HL-60 (cell line): ENCODE measurements around the gene STXBP5.

ENCODE experiments used
- GABPA ChIP-seq: IDR thresholded peaks from 2 replicates; pipeline ENCODE4 v1.6.1; 2012; ENCODE audit warnings: low read depth
- TF ChIP-seq, protein P1 (sequence below): IDR thresholded peaks from one replicate; pipeline ENCODE4 v1.5.1; 2011; ENCODE audit warnings: low read length, control low read depth, inconsistent platforms; ENCODE audit not compliant: insufficient read depth

- TF ChIP-seq, protein P1, sequence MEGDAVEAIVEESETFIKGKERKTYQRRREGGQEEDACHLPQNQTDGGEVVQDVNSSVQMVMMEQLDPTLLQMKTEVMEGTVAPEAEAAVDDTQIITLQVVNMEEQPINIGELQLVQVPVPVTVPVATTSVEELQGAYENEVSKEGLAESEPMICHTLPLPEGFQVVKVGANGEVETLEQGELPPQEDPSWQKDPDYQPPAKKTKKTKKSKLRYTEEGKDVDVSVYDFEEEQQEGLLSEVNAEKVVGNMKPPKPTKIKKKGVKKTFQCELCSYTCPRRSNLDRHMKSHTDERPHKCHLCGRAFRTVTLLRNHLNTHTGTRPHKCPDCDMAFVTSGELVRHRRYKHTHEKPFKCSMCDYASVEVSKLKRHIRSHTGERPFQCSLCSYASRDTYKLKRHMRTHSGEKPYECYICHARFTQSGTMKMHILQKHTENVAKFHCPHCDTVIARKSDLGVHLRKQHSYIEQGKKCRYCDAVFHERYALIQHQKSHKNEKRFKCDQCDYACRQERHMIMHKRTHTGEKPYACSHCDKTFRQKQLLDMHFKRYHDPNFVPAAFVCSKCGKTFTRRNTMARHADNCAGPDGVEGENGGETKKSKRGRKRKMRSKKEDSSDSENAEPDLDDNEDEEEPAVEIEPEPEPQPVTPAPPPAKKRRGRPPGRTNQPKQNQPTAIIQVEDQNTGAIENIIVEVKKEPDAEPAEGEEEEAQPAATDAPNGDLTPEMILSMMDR, result no peak
- no peak for TF ChIP-seq GABPA
Measured at GRCh38 chr6:147159536-147160374, 44.5 kb upstream of the STXBP5 start.
